Measurements from ENCODE around the gene IGFALS. TPM values are rescaled to one million over a fixed set of nuclear protein-coding genes. Genes with fewer than 3 reads are reported as not detected.

The IGFALS gene
- total and polyA plus RNA-seq, 2 of the 4 experiments (the other 2 are of a cell fraction): not detected

GRCh38 chr16:1782408-1783264, 10.9 kb downstream of the IGFALS start, which contains the start of the genes NUBP2 and SPSB3:
NUBP2 (plus strand) TSS chr16:1782960; CDS start chr16:1783021, 61 bp downstream.
SPSB3 (minus strand) TSS chr16:1782571; CDS start chr16:1781483, 1,088 bp downstream.
- in situ Hi-C loops (cut with MboI; ENCODE audit: low sequenced_read_pairs) (no loop called here), dilution Hi-C loops (cut with HindIII; ENCODE audit: low sequenced_read_pairs, unreplicated experiment) (no loop called here), intact Hi-C loops (cut with micrococcal nuclease) (loop anchor here (5.0 kb wide), 1 partner anchor 45 kb away; the partner anchor contains the start of genes FAHD1 and HAGH)
- H2BK20ac ChIP-seq (ENCODE audit: low read depth, low read length): no peak within 1 kb of the TSS
- H3K4me2 ChIP-seq (ENCODE audit: low read depth, low read length): peak within 1 kb of the TSS; percentile 92
- BruUV-seq (replicated peaks): no TSS peak
- peak within 1 kb of the TSS; percentile 7; the same call in 1 of the 2 replicates for H3K4ac ChIP-seq (ENCODE audit: low read depth, low read length)
- peak within 1 kb of the TSS; percentile 82 for H3K23ac ChIP-seq (ENCODE audit: low read depth, low read length)
- peaks cover 42% of the 10 kb centered on the region for H4K20me1 ChIP-seq (ENCODE audit: insufficient read depth, low read length)
- CTCF ChIA-PET: interaction anchor here (0.5 to 1.2 kb wide), 4 partner anchors 10 to 140 kb away, joined by 3 to 4 read pairs (median 3); partner anchors contain the start of genes EME2 and MRPS34
- DNase-seq (peak; percentile 100), ATAC-seq (ENCODE audit: low read depth) (peak; percentile 91)
- no peak within 1 kb of the TSS for H2BK120ac ChIP-seq (ENCODE audit: low read depth, low read length)
- peak within 1 kb of the TSS in 1 of 2 experiments; percentile 70; a peak in 1 of 4 replicates for H4K8ac ChIP-seq (ENCODE audit: low read depth in 2 of 2, low read length in 2 of 2)
- peak within 1 kb of the TSS; percentile 27; the same call in 1 of the 2 replicates for H3K27ac ChIP-seq (ENCODE audit: insufficient read depth, low read length)
- H3K18ac ChIP-seq (ENCODE audit: low read depth, low read length): no peak within 1 kb of the TSS
- no peak within 1 kb of the TSS for H4K5ac ChIP-seq (ENCODE audit: low read depth, low read length)
- peak within 1 kb of the TSS; percentile 79 for H3K4me3 ChIP-seq (ENCODE audit: insufficient read depth, low read depth, low read length)
- H2BK15ac ChIP-seq (ENCODE audit: low read depth, low read length): no peak within 1 kb of the TSS
- H2AK9ac ChIP-seq (replicated peaks; ENCODE audit: low read depth, low read length, poor library complexity): peak within 1 kb of the TSS; percentile 88
- H3K79me1 ChIP-seq (ENCODE audit: low read depth in 1 of 2, low read length in 2 of 2): peaks cover 17 to 69% of the 10 kb centered on the region in 2 experiments
- peaks cover 7% of the 10 kb centered on the region; the same call in 1 of the 2 replicates for H3K9me1 ChIP-seq (ENCODE audit: insufficient read depth, low read length)
- H2AFZ ChIP-seq (replicated peaks; ENCODE audit: low read length, poor library complexity): peak within 1 kb of the TSS; percentile 88
- peak within 1 kb of the TSS; percentile 39; the same call in 1 of the 2 replicates for H3K56ac ChIP-seq (ENCODE audit: extremely low read depth, insufficient read depth, low read length)
- H3K14ac ChIP-seq (replicated peaks; ENCODE audit: low read depth, low read length): peak within 1 kb of the TSS; percentile 52
- no peak within 1 kb of the TSS for H2BK5ac ChIP-seq (ENCODE audit: low read depth, low read length, poor library complexity, severe bottlenecking)
- no peaks in the 10 kb centered on the region for H3K9me3 ChIP-seq (ENCODE audit: control insufficient read depth, insufficient read depth, low read length)
- peak within 1 kb of the TSS; percentile 24; the same call in 1 of the 2 replicates for H2AK5ac ChIP-seq (ENCODE audit: low read depth, low read length)
- H3K4me1 ChIP-seq (ENCODE audit: control insufficient read depth, insufficient read depth, low read length): peaks cover 3% of the 10 kb centered on the region; the same call in 1 of the 2 replicates
- peaks cover 29% of the 10 kb centered on the region for H3K36me3 ChIP-seq (ENCODE audit: control insufficient read depth, insufficient read depth, low read length)
- peak within 1 kb of the TSS; percentile 92 for H3K9ac ChIP-seq (ENCODE audit: low read depth, low read length)
- H4K91ac ChIP-seq (ENCODE audit: insufficient read depth, low read depth, low read length): no peak within 1 kb of the TSS
- 1% methylated on average over 68 of the region's 102 CpGs; no CpG with 5 or more reads in 1 of the 2 experiments for WGBS, 2 experiments (ENCODE audit: extremely low coverage in 2 of 2, insufficient read length in 1 of 2)
- H3K27me3 ChIP-seq (ENCODE audit: control insufficient read depth, insufficient read depth, low read length): no peaks in the 10 kb centered on the region
- POLR2A ChIA-PET (ENCODE audit: unreplicated experiment): no interaction called here
- TF ChIP-seq POLR2A (IDR thresholded peaks at IDR 0.05; ENCODE audit: low read depth, low read length) (no peak), RAD21 (IDR thresholded peaks at IDR 0.05; ENCODE audit: low read length) (no peak), SMC3 (IDR thresholded peaks at IDR 0.05; ENCODE audit: low read depth, low read length) (no peak), BHLHE40 (IDR thresholded peaks at IDR 0.05; ENCODE audit: low read depth, low read length) (no peak; the same call in 1 of the 2 replicates), CHD1 (IDR thresholded peaks at IDR 0.05; ENCODE audit: low read depth, low read length) (no peak), MXI1 (IDR thresholded peaks at IDR 0.05; ENCODE audit: borderline replicate concordance, low read depth, low read length) (peak; percentile 79; the same call in 1 of the 2 replicates), NFE2L2 (IDR thresholded peaks at IDR 0.05; ENCODE audit: low read depth, low read length) (no peak), USF2 (IDR thresholded peaks at IDR 0.05; ENCODE audit: low read depth, low read length) (peak; percentile 17; the same call in 1 of the 2 replicates), CTCF (conservative IDR thresholded peaks at IDR 0.05; ENCODE audit: low read depth, low read length) (no peak), CEBPB (IDR thresholded peaks at IDR 0.05; ENCODE audit: low read depth, low read length) (no peak), RFX5 (IDR thresholded peaks at IDR 0.05; ENCODE audit: low read depth, low read length) (no peak), RCOR1 (IDR thresholded peaks at IDR 0.05; ENCODE audit: insufficient replicate concordance, low read length) (no peak)
- TF ChIP-seq, protein P1, sequence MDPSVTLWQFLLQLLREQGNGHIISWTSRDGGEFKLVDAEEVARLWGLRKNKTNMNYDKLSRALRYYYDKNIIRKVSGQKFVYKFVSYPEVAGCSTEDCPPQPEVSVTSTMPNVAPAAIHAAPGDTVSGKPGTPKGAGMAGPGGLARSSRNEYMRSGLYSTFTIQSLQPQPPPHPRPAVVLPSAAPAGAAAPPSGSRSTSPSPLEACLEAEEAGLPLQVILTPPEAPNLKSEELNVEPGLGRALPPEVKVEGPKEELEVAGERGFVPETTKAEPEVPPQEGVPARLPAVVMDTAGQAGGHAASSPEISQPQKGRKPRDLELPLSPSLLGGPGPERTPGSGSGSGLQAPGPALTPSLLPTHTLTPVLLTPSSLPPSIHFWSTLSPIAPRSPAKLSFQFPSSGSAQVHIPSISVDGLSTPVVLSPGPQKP (IDR thresholded peaks at IDR 0.05; ENCODE audit: borderline replicate concordance, low read depth, low read length): no peak
